Measurements from ENCODE around the gene RASSF9.

The RASSF9 gene

GRCh38 chr12:85821206-85821605 lies 15.0 kb downstream of the RASSF9 start:
- DNase-seq (ENCODE audit: low read depth in 2 of 2): no peak

GRCh38 chr12:85820101-85820500 lies 16.1 kb downstream of the RASSF9 start:
- no peak for DNase-seq (ENCODE audit: low read depth in 2 of 2)

- DNase-seq (ENCODE audit: low read depth in 2 of 2): no peak
Observed at GRCh38 chr12:85814741-85815140, 21.5 kb downstream of the RASSF9 start.

- no peak for DNase-seq (ENCODE audit: low read depth in 2 of 2)
Observed at GRCh38 chr12:85814071-85814470, 22.1 kb downstream of the RASSF9 start.

GRCh38 chr12:85809500-85809899 lies 26.7 kb downstream of the RASSF9 start:
- DNase-seq (ENCODE audit: low read depth in 2 of 2): no peak

GRCh38 chr12:85807730-85808129 lies 28.5 kb downstream of the RASSF9 start:
- no peak for DNase-seq (ENCODE audit: low read depth in 2 of 2)

- DNase-seq (ENCODE audit: low read depth in 2 of 2): no peak
Observed at GRCh38 chr12:85805654-85806053, 30.6 kb downstream of the RASSF9 start.

- DNase-seq (ENCODE audit: low read depth in 2 of 2): no peak
Observed at GRCh38 chr12:85804663-85805062, 31.5 kb downstream of the RASSF9 start.

- no peak for DNase-seq (ENCODE audit: low read depth in 2 of 2)
Observed at GRCh38 chr12:85803923-85804322, 32.3 kb downstream of the RASSF9 start.

GRCh38 chr12:85803231-85803630 lies 33.0 kb downstream of the RASSF9 start:
- no peak for DNase-seq (ENCODE audit: low read depth in 2 of 2)

GRCh38 chr12:85798122-85798521 lies 38.1 kb downstream of the RASSF9 start:
- DNase-seq (ENCODE audit: low read depth in 2 of 2): no peak

- no peak for DNase-seq (ENCODE audit: low read depth in 2 of 2)
Observed at GRCh38 chr12:85796001-85796400, 40.2 kb downstream of the RASSF9 start.

GRCh38 chr12:85794531-85794930 lies 41.7 kb downstream of the RASSF9 start:
- no peak for DNase-seq (ENCODE audit: low read depth in 2 of 2)

GRCh38 chr12:85784096-85784720 lies 52.0 kb downstream of the RASSF9 start:
- DNase-seq (ENCODE audit: low read depth in 2 of 2): no peak

- no peak for DNase-seq (ENCODE audit: low read depth in 2 of 2)
Observed at GRCh38 chr12:85782711-85783110, 53.5 kb downstream of the RASSF9 start.

- DNase-seq (ENCODE audit: low read depth in 2 of 2): no peak
Observed at GRCh38 chr12:85781766-85782165, 54.4 kb downstream of the RASSF9 start.

- no peak for DNase-seq (ENCODE audit: low read depth in 2 of 2)
Observed at GRCh38 chr12:85779768-85780167, 56.4 kb downstream of the RASSF9 start.

- DNase-seq (ENCODE audit: low read depth in 2 of 2): no peak
Observed at GRCh38 chr12:85775091-85775490, 61.1 kb downstream of the RASSF9 start.

- no peak for DNase-seq (ENCODE audit: low read depth in 2 of 2)
Observed at GRCh38 chr12:85765453-85765869, 70.7 kb downstream of the RASSF9 start.

- DNase-seq (ENCODE audit: low read depth in 2 of 2): no peak
Observed at GRCh38 chr12:85759623-85760022, 76.6 kb downstream of the RASSF9 start.

GRCh38 chr12:85759091-85759490 lies 77.1 kb downstream of the RASSF9 start:
- no peak for DNase-seq (ENCODE audit: low read depth in 2 of 2)

GRCh38 chr12:85755760-85756159 lies 80.4 kb downstream of the RASSF9 start:
- no peak for DNase-seq (ENCODE audit: low read depth in 2 of 2)

Data from activated CD8-positive, alpha-beta memory T cell treated with anti-CD3 and anti-CD28 coated beads for 4 hours (primary cell).